IPS-18c (cell line): Measurements from ENCODE around the gene MEF2C.
A peak's percentile ranks its signal among the peaks of the same experiment; 100 is the strongest.

Experiments
- H3K4me3 ChIP-seq: 2 replicates; pipeline ENCODE4 v1.7.0; 2013; ENCODE audit warnings: low read depth, mild to moderate bottlenecking, low read length, moderate library complexity; ENCODE audit not compliant: insufficient read depth
- H3K9me3 ChIP-seq: one replicate; pipeline ENCODE4 v1.6.1; 2013; ENCODE audit warnings: mild to moderate bottlenecking, low read length, moderate library complexity; ENCODE audit not compliant: control insufficient read depth, insufficient read depth

Gene MEF2C

DNA sequence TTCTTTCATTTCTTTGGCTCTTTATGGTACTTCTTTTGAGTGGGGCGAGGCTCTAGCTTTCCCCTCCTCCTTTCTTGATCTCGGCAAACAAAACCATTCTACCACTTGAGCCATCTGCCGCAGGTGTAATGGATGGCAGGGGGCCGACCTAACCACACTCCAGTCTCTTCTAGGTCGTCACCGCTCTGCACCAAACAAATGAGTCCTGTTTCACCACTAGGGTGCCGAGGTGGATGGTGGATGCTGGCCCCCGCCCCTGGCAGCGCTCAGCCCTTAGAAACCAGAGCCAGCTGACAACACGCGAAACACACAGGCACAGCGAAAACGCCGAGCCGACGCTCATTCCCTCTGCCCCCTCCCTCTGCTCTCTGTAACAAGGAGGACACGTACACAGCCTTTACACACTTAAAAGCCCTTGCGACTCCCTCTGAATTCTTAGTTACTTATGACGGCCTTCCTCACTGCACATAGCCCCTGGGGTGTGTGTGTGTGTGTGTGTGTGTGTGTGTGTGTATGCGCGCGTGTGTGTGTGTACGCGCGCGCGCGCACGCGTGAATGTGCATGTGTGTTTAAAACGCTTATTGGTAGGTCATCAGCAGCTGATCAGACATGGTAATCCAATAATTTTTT is 199.4 kb downstream of the MEF2C start:
- Histone ChIP-seq H3K9me3 (no peaks in the 10 kb centered on the region), H3K4me3 (peak overlapping the region; percentile 17)

DNA sequence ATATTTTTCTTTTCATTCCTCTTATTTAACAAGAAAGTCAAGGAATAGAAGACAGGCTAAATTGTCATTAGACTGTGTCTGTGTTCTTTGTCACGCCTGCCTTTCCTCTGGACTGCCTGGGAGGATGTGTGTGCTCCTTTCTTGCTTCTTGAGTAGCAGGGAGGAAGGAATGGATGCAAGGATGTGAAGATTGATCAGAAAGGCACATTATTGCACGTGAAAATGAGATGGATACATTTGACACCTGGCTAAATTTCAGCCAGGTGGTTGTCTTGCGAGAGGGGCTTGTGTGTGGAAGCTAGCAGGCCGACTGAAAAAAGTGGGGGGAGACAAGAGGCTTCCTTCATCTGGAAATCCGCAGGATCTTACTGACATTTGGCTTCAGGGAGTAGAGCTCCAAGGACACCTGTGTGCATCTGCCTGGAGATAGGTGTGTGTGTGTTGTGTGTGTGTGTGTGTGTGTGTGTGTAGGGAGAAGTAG is 200.1 kb downstream of the MEF2C start:
- H3K4me3 ChIP-seq = no peak overlapping the region
- H3K9me3 ChIP-seq = no peaks in the 10 kb centered on the region

DNA sequence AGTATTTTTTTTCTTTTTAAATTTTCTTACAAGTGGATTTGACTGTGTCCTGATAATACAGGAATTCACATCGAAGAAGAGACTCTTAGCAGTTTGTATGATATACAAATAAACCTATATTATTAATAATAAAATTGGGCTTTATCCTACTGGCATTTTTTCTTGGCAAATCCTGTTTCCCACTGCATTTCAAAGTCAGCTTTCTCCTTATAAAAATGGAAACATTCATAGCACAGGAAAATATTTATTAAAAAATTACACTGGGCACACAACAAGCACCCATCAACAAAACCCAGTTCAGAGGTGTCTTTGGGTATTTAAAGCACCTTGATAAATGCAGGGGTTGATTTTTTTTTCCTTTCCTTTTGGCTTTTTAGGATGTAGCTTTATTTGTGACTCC is 200.9 kb downstream of the MEF2C start:
- Histone ChIP-seq H3K9me3 (no peaks in the 10 kb centered on the region), H3K4me3 (no peak overlapping the region)

DNA sequence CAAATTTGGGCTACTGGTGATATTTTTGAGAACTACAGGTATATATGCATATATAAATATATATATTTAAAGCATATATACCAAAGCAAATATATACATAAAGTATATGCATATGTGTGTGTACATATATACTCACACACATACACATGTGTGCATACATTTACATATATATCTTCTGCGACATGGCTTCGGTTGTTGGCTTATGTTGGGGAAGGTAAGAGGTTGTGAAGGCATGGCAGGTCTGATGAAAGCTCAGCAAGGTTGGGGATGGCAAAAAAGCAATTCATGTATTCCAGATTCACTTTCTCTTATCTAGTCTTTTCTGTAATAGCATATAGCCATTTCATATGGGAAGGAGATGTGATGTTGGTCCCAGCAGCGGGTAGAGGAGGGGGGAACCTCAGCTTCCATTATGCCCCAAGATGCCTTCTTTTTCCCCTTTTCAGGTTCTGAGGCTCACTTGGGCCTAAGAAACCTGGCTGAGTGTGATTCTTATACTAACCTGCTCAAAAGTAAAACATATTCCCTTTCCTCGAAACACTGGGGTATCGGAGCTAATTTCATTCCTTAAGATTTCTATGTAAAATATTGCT is 201.7 kb downstream of the MEF2C start:
- H3K9me3 ChIP-seq = no peaks in the 10 kb centered on the region
- no peak overlapping the region for H3K4me3 ChIP-seq

DNA sequence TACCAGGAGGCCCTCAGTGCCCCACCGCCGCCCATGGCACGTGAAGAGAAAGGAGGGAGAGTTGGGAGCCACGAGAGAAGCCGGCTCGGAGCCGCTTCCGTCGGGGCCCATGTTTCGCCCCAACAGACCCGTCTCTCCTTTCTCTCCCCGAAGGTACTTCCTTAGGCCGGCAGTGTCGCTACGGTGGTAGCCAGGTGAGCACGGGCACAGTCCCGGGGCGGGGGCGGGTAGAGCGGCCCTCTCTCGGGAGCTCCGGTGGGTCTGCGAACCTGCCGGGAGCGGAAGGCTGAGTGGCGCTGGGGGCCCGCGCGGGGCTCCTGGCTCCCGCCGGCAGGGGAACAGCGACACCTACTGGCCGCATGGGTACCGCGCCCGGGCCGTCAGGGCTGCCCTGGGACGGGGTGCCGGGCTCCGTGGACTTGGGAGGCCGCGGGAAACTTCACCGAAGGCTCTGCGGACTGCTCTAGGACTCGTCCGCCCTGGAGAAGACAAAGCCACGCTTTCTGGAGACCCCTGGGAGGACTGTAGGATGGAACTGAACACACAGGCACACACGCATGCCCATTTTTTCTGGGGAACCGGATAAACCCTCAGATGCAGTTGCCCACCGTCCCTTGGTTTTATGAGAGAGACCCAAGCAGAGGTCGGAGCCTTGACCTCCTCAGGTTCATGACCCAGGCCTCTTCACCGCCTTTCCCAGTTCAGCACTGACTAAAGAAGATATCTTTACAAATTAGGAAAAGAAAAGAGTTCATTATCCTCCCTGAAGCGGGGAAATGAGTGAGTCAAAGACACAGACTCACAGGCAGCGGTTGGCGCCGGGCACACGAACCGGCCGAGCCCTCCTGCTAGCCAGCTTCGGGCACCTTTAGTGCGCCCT is 202.5 kb downstream of the MEF2C start:
- H3K4me3 ChIP-seq = peak overlapping the region; percentile 39; the same call in 1 of the 2 replicates
- no peaks in the 10 kb centered on the region for H3K9me3 ChIP-seq

DNA sequence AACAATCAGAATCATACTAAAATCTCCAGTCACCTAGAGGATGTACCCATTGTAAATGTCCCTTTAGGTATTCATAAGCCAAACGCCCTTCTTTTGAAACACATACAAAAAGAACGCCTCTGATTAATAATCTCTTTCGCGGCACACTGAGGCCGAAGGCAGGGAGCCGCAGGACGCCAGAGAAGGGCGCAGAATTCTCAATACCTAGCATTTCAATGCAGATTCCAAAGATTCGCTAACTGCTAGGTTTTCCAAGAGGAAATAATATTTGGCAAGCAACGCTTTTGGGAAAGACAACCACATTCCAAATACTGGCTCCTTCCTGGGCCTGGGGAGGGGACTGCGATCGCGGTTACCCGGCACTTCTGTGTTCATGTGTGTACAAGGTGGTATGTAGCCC is 203.3 kb downstream of the MEF2C start:
- H3K9me3 ChIP-seq = no peaks in the 10 kb centered on the region
- peak overlapping the region; percentile 39 for H3K4me3 ChIP-seq

DNA sequence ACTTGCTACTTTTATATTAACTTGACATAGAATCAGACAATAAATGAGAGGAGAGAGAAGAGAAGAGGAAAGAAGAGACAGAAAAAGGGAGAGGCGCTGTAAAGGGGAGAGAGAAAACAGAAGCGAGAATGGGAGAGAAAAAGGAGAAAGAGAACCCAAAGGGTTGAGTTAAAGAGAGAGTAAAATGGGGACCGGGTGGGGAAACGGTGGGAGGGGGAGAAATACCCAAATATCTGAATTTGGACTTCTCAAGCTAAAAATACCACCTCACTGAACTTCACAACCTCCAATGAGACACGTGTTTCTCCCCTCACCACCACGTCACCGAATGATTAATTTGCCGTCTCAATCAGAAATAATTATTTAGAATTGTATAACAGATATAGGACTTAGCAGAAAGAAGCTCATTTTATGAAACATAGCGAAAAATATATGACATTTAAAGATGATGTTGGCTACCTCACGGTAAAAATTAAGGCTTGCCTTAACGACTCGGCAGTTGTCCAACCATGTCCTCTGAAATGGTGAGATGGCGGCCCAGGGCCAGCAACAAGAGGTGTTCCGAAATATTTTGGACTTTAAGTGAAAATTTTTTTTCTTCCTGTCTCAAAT is 204.1 kb downstream of the MEF2C start:
- no peaks in the 10 kb centered on the region for H3K9me3 ChIP-seq
- H3K4me3 ChIP-seq = no peak overlapping the region

DNA sequence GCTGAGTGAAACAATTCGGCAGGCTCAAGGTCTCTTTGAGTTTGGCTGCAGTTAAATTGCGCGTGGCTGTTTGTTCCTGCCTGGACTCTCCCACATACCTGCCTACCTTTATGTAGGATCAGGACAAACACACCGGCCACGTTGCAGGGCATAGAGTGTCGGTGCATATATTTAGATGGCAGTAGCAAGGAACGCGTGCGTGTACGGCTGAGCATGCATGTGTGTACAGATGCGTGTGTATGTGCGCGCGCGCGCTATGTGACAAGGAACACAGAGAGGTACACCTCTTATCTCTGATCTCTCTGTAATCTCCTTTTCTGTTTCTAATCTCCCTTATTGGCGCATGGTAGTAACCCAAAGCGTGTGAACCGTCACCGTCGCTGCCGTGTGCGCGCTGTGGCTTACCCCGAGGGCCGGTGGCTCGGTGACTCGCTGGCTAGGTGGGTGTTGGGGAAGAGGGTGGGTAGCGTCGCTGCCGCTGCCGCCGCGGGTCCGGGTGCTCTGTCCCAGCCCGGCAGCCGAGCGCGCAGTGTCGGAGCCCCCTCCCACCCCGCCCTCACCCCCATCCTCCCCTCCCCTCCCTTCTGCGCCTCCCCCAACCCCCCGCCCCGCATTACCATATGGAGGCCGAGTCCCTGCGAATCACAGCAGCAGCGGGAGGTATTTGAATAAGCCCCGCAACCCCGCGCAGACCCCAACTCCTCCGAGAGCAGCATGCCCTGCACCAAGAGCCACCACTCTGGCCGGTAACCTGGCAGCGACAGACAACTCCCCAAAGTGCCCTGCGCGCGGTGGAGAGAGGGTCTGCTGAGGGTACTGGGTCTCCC is 204.8 kb downstream of the MEF2C start:
- Histone ChIP-seq H3K9me3 (no peaks in the 10 kb centered on the region), H3K4me3 (0 out of 2 replicates have a peak overlapping the region, but pooled peaks have one; percentile 21)

DNA sequence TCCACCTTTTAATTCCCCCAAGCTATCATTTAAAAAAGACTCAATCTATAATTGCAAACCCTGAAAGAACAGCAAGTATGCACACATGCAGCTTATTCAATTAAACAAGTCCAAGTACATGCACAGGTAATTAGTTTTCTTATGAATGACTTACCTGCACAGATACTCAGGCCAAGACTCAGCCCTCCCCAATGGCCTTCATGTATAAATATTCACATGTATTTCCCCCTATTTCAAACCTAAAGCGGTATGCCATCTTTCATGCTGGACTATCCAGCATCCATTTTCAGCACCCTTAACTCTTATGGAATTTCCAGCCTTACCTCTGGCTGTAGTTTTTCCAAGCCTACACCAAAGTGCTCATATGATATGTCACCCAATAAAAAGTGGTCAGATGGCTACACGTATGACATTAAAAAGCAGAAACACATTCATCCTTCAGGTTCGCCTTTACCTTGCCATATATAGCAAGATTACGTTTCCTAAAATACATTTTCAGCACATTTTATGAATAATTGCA is 205.5 kb downstream of the MEF2C start:
- no peak overlapping the region for H3K4me3 ChIP-seq
- no peaks in the 10 kb centered on the region for H3K9me3 ChIP-seq

DNA sequence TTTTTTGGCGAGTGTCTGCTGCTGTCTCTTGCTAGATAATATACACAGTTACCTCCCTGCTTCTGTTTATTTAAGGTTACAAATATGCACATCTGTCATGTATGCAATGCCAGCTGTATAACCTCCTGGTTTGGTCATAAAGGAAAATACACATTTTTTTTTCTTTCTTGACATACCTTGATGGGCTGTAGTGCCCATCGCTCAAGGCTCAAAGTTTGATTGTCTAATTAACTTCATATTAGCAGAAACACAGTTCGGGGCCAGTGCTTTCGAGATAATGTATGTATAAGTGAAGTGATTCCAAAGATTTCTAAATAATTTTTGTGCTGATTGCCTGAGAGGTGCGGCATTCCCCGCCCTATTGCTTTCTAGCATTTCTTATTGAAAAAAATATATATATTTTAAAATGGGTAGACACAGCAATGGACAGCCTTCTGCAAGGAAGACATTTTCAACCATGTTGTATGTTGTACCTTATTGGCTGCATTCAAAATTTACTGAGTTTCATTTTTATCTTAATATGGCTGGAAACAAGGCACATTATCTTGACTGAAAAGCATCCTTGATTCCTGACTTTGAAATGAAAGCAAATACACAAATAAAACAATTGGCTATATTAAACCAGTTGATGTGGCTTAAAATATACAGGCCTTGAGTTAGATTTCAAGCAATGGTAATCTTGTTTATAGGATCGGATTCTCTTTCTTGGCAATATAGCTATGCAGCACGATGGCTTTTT is 206.2 kb downstream of the MEF2C start:
- H3K9me3 ChIP-seq = no peaks in the 10 kb centered on the region
- H3K4me3 ChIP-seq = no peak overlapping the region

DNA sequence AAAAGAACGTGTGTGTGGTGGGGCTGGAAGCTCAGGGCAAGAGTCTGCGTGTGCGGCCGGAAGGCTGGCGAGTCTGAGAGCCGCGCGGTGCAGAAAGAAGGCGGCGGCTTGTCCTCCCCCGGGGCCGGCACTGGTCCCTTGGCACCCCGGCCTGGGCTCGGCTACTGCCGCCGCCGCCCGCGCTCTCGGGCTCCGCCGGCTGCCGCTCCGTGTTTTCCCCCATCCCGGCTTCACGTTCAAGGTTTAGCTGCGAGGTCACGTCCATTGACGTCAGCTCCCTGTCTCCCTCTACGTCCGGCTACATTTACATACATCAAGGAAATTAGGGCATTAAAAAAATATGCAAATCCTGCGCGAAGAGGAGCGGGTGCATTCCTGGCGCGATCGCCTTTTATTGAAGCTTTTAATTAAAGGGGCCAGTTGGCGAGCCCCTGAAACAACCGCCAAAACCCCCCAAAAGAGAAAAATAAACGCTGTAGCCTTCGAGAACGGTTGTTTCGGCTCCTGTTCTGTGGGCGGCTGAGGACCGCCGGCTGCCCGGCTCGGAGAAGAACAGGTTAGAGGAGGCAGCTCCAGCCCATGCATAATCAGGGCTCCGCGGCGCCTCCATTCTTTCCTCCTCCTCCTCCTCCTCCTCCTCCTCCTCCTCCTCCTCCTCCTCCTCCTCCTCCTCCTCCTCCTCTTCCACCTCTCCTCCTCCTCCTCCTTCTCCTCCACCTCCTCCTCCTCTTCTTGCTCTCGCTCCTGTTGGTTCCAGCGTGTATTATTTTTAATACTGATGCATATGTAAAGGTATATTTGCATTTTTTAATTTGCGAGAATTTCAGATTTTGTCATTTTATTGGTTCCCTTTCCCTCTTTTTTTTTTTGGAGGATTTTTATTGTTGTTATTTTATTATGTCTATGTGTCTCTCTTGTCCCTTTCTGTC is 207.0 kb downstream of the MEF2C start:
- Histone ChIP-seq H3K9me3 (no peaks in the 10 kb centered on the region), H3K4me3 (peak overlapping the region; percentile 60; the same call in 1 of the 2 replicates)

DNA sequence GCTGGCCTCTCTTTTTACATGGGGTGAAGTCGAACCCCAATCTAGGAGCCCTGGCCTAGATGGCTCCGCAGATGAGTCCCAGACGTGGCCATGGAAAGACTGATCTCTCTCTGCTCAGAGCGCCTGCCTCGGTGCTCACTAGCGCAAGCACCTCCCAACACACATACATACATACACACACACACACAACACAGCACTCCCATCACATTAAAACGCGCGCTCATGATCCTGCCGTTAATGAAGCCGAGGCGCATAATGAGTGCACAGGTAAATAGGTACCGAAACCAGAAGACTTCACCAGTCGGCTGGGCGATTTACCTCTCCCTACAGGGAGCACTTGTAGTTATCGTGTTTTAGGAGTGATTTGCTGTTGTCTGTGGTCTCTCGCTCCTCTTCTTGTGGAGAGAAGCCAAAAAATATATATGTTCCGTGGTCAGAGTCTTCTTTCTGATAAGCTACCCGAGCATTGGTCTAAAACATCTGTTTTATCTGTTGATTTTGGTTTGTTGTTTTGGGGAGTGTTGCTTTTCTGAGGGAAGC is 207.7 kb downstream of the MEF2C start:
- H3K4me3 ChIP-seq = peak overlapping the region; percentile 60
- no peaks in the 10 kb centered on the region for H3K9me3 ChIP-seq

DNA sequence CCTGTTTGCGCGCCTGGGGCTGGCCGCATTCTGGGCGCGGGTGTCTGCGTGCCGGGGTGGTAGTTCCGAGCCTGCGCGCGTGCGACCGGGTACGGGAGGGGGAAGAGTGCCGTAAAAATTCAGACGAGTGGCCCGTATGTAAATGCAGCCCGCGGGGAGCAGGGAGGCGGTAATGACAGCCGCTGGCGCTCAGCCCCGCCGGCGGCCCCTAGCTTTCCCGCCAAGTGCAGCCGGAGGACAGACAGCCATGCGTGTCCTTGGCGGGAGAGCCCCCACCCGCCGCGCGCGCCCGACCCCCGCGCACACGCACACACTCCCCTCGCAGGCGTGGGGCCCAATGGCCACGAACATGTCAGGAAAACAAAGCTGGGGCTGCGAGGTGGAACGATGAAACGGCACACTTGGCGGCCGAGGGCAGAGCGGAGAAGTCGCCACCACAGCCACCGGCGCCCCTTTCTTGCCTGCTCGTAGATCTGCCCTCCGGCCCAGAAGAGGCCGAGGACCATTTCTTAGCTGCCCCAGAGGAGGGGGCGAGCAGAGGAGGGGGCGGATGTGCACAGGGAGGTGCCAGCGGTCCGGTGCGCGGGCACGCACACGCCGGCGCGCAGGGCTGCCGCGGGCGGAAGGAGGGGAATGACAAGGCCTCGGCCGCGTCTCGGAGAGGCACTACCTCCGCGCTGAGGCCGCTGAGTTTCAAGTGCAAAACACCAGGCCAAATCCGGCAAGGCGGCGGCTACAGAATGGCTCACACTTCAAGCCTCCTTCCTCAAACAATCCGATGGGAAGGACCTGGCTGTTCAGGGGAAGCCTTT is 208.4 kb downstream of the MEF2C start:
- Histone ChIP-seq H3K4me3 (peak overlapping the region; percentile 60), H3K9me3 (no peaks in the 10 kb centered on the region)
